GM12873 (cell line): Measurements from ENCODE around the gene SLC27A4.

Experiments
- TF ChIP-seq, protein P1 (sequence below): IDR thresholded peaks from 2 replicates; pipeline ENCODE4 v1.5.1; 2012; ENCODE audit warnings: low read depth, mild to moderate bottlenecking, moderate library complexity, low read length, control low read depth; ENCODE audit not compliant: insufficient read depth; ENCODE audit errors: missing control alignments

Gene SLC27A4

DNA sequence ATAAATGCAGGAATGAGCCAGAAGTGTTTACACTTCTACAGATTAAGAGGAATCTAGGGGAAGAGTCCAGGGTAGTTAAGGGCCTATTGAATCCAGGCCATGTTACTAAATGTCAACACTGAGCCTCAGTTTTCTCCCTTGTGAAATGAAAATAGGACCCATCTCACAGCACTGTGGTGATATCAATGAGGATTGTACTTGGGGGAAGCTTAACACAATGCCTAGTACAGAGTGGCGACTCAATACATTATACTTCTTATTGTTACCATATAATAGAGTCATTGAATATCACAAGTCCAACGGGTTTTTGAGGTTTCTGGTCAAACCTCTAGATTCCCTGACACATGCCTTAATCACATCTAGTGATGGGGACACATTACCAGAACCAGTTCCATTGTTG is 22.7 kb upstream of the SLC27A4 start:
- TF ChIP-seq, protein P1, sequence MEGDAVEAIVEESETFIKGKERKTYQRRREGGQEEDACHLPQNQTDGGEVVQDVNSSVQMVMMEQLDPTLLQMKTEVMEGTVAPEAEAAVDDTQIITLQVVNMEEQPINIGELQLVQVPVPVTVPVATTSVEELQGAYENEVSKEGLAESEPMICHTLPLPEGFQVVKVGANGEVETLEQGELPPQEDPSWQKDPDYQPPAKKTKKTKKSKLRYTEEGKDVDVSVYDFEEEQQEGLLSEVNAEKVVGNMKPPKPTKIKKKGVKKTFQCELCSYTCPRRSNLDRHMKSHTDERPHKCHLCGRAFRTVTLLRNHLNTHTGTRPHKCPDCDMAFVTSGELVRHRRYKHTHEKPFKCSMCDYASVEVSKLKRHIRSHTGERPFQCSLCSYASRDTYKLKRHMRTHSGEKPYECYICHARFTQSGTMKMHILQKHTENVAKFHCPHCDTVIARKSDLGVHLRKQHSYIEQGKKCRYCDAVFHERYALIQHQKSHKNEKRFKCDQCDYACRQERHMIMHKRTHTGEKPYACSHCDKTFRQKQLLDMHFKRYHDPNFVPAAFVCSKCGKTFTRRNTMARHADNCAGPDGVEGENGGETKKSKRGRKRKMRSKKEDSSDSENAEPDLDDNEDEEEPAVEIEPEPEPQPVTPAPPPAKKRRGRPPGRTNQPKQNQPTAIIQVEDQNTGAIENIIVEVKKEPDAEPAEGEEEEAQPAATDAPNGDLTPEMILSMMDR, result no peak

DNA sequence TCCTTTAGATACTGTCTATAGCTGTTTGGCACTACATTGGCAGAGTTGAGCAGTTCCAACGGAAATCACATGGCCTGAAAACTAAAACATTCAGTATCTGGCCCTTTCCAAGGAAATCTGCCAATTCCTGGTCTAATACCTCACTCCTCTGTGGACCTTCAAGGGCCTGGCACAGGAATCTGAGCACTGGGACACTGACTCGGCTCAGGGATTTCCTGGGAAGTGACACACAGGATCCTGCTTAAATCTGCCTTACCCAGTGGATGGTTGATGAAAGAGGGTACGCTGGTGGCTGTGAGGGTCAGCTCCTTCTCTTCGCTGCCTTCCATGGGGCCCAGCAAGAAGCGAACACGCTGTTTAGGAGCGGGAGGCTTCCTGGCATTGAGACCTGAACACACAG is 19.0 kb upstream of the SLC27A4 start:
- TF ChIP-seq, protein P1, result no peak

DNA sequence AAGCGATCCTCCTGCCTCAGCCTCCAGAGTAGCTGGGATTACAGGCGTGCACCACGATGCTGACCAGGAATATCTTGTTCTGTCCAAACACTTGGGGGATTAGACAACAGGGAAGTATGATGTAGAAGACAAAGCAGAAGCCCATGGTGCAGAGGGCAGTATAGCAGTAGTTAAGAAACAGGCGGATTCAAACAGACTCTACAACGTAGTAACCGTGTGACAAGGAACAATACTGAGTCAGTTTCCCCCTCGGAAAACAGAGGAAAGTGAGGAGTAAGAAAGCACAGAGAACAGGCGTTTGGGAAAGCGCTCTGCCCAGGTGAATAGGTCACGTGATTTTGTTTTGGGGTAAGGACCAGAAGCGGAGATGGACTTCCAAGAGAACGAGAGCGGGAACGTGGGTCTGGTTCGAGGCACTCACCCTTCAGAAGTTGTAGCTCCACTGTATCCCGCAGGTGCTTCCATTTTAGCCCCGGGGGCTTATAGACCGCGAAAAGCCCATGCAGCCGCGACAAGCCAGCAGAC is 18.4 kb upstream of the SLC27A4 start:
- TF ChIP-seq, protein P1, result no peak

DNA sequence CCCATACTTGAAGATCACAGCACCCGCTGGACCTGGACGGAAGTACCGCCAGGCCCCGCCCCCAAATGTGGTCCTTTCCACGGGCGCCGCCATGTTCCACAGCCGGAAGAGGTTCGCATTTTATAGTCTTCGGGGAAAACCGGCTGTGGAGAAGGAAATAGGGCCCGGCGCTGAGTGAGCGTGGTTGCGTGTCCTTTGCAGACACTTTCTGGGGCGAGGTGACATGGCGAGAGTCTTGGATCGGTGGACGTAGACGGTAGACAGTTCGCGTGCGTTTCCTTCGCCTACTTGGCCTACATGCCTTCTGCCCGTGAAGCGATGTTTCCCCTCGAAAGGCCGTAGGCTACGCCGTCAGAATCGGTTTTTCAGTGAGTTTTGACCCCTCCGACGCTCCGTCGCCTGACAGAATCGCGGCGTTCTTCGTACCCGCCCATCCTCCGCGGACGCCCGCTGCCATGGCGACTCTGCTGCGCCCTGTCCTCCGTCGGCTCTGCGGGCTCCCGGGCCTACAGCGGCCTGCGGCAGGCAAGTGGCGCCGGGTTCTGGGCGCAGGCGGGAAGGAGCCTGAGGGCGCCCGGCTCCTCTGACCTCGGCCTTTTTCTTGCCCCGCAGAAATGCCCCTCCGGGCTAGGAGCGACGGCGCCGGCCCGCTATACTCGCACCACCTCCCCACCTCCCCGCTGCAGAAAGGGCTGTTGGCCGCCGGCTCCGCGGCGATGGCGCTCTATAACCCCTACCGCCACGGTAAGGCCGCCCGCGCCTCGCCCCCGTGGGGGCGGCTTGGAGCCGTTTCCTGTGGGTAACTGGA is 17.7 kb upstream of the SLC27A4 start, which contains the start of the genes COQ4 and TRUB2:
TSS of gene COQ4 (plus strand) at position 436 of the 808 bp plus-strand sequence. CDS start at position 456, 20 bp downstream.
TSS of gene TRUB2 (minus strand) at position 44 of the 808 bp plus-strand sequence. CDS start at position 5, 39 bp downstream.
- TF ChIP-seq, protein P1, result no peak

DNA sequence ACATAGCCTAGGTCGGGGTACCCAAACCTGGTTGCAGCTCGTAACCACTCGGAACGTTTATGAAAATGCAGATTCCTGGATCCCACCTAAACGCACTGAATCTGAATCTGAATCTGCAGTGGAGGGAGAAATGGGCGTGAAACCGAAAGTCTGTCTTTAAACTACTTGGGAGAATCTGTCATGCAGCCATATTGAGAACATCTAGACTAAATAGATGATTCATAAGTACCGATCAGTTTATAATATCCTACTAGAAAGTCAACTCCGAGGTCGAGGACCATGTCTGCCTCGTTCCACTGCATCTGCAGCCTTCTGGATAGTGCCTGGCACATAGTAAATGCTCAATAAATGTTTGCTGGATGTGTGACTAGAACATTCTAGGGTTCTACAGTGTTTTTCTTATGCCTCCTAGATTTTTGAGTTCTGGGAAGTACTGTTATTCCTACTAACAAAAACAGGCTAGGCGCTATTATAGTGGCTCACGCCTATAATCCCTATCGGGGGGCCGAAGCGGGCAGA is 17.1 kb upstream of the SLC27A4 start:
- TF ChIP-seq, protein P1, result no peak

DNA sequence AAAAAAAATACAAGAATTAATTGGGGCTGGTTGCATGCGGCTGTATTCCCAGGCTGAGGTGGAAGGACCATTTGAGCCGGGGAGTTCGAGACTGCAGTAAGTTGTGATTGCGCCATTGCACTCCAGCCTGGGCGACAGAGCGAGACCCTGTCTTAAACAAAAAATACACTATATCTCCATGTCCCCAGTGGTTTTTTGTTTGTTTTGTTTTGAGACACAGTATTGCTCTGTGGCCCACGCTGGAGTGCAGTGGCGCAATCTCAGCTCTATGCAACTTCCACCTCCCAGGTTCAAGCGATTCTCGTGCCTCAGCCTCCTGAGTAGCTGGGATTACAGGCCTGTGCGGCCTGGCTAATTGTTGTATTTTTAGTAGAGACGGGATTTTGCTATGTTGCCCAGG is 16.5 kb upstream of the SLC27A4 start:
- TF ChIP-seq, protein P1, result no peak

DNA sequence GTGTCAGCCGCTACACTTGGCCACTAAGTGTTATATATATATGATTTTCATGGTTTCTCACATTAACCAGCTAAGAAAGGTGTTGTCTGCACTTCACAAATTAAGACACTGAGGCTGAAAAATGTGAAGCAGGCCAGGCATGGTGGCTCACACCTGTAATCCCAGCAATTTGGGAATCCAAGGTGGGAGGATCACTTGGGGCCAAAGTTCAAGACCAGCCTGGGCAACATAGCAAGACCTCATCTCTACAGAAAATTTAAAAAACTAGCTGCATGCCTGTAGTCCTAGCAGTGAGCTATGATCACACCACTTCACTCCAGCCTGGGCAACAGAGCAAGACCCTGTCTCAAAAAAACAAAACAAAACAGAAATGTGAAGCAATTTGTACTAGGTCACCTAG is 15.9 kb upstream of the SLC27A4 start:
- TF ChIP-seq, protein P1, result no peak
